Measurements from ENCODE around the gene WWOX.

GRCh38 chr16:79150151-79150550 is 1050.7 kb downstream of the WWOX start:
- TF ChIP-seq, protein P1, sequence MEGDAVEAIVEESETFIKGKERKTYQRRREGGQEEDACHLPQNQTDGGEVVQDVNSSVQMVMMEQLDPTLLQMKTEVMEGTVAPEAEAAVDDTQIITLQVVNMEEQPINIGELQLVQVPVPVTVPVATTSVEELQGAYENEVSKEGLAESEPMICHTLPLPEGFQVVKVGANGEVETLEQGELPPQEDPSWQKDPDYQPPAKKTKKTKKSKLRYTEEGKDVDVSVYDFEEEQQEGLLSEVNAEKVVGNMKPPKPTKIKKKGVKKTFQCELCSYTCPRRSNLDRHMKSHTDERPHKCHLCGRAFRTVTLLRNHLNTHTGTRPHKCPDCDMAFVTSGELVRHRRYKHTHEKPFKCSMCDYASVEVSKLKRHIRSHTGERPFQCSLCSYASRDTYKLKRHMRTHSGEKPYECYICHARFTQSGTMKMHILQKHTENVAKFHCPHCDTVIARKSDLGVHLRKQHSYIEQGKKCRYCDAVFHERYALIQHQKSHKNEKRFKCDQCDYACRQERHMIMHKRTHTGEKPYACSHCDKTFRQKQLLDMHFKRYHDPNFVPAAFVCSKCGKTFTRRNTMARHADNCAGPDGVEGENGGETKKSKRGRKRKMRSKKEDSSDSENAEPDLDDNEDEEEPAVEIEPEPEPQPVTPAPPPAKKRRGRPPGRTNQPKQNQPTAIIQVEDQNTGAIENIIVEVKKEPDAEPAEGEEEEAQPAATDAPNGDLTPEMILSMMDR (IDR thresholded peaks at IDR 0.05) = no peak
- no peak for TF ChIP-seq POLR2A (IDR thresholded peaks at IDR 0.05)
